NCI-H2081 (cell line): ENCODE data around the gene TFF2.
A peak's percentile ranks its signal among the peaks of the same experiment; 100 is the strongest.

ENCODE experiments used
- DNase-seq, 2 experiments: peaks; one replicate each; lab custom pipeline; 2025; lab: John Stamatoyannopoulos, UW

The TFF2 gene

DNA sequence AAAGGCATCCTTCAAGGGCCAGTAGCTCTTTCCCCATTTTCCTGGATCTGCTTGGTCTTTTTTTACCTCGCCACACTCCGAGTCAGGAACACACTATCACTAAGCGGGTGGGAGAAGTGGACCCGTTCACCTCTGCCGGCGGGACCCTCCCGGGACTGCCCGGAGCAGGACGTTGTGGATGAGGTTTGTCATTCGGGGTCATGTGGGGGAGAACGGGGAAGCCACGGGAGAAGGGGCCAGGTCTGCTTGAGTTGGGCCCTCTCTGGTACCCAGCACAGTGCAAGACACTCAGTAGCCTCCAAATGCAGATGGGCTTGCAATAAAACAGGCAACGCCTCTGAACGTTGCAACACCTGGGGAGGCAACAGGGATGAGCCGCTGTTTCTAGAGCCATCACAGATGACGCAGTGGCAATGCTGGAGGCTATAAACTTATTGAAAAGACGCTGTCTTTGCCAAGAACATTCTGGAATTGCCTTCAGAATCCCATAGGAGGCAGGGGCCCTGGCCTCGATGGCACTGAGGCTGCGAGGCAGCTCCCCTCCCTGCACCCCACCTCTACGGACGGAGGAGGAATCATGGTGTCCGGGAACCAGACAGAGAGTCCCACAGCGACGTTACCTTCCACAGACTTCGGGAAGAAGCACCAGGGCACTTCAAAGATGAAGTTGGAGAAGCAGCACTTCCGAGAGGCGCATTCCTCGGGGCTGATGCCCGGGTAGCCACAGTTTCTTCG is 3.8 kb downstream of the TFF2 start:
- DNase-seq: no peak

DNA sequence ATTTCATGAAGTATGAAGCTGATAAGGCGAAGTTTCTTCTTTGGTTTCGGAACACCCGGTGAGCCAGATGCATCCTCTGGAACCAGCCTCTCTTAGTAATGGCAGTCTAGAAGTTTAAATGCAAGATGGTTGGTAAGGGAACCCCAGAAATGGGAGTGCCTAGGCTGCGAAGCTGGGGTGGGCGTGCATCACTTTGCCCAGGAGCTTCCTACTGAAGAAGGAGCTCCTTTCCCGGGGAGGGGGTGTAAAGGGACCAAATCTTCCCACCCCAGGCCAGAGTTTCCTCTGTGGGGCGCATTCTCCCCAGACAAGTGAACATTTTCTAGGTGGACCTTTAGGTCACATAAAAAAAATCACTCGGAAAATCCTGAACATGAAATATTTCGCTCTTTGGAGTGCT is 4.4 kb downstream of the TFF2 start:
- no peak for DNase-seq

DNA sequence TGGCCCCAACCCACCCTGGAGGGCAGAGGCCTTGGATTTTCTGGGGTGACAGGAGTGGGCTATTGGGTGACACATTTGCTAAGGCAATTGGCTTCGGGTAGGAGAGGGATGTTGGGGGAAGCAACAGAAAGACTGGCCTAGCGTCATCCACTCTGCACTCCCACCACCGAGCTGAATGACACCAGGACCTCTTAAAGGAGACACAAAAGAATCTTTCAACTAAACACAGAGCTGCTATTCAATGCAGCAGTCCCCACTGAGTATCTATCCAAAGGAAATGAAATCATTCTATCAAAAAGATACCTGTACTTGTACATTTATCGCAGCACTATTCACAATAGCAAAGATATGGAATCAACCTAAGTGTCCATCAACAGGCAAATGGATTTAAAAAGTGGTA is 6.2 kb downstream of the TFF2 start:
- no peak for DNase-seq

DNA sequence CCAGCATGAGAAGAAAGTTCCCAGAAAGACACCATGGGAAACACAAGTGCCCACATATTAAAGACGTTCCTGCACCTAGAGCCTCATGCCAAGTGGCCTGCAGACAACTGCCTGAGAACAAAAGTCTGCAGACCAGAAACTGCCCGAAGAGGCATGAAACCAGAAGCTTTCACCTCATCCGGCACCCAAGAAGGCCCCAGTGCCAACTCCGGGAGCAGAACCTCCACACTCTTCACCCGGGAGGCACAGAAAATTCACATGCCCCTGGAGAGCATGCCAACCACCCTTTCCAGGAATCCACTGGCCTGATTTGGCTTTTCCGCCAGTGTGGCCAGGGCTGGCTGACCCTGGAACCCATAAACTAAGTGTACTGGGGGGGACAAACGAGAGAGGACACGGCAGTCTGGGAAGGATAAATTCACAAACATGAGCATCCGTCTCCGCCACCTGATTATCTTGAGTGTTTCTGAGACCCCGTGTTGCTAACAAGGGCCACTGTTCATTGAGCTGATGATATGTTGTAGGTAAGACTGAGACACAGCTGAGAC is 6.8 kb downstream of the TFF2 start:
- DNase-seq: no peak

DNA sequence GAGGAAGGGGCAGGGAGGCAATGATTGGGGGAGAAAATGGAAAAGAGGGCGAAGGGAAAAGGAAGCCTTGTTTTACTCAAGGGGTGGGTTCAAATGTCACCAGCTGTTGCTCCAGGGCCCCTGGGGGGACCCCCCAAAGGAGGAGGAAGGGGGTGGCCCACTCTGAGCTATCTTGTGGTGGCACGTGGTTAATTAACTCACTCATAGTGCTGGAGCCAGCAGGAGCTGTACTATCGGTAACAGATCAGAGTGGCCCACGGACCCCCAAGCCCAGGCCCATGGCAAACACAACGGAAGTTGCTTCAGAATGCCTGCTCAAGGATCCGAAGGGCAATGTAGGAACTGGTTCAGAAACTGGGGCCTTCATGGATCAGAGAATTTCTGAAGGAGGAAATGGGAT is 7.2 kb downstream of the TFF2 start:
- no peak for DNase-seq

DNA sequence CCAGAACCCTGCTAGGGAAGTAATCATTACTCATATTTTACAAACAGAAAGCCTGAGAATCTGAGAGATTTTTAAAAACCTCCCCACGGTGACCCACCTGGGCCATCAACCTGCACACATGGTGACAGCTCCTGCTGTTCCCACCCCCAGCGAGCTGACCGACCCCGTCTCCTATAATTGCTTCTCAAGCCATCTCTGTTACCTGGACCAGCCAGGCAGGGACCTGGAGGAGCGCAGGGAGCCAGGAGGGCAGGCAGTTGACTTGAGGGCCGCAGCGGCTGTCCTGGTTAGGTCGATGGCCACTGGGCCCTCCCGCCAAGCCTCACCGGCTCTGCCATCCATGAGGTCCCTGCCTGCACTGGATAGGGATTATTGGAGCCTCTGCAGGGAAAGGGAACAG is 7.7 kb downstream of the TFF2 start:
- DNase-seq: no peak

DNA sequence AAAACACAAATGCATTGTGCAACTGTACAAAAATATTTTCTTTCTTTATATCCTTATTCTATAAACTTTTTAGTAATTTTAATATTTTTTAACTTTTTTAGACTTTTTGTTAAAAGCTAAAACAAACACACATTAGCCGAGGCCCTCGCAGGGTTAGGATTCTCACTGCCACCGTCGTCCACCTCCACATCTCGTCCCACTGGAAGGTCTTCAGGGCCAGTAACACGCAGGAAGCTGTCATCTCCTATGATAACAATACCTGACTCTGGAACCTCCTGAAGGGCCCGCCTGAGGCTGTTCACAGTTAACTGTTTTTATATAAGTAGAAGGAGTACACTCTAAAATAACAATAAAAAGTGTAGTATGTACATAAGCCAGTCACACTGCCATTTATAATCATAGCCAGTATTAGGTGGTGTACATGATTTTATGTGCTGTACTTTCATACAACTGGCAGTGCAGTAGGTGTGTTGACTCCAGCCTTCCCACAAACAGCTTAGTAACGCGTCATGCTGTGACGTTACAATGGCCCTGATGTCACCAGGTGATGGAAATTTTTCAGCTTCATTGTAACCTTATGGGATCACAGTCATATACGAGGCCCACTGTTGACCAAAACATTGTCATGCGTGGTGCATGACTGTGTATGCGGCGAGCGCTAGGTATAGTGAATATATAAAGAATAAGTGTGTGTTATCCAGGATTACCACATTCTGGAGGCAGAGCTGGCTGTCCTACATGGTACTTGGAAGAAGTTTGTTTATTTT is 8.8 kb downstream of the TFF2 start:
- peak in 1 of 2 experiments; percentile 36 for DNase-seq

DNA sequence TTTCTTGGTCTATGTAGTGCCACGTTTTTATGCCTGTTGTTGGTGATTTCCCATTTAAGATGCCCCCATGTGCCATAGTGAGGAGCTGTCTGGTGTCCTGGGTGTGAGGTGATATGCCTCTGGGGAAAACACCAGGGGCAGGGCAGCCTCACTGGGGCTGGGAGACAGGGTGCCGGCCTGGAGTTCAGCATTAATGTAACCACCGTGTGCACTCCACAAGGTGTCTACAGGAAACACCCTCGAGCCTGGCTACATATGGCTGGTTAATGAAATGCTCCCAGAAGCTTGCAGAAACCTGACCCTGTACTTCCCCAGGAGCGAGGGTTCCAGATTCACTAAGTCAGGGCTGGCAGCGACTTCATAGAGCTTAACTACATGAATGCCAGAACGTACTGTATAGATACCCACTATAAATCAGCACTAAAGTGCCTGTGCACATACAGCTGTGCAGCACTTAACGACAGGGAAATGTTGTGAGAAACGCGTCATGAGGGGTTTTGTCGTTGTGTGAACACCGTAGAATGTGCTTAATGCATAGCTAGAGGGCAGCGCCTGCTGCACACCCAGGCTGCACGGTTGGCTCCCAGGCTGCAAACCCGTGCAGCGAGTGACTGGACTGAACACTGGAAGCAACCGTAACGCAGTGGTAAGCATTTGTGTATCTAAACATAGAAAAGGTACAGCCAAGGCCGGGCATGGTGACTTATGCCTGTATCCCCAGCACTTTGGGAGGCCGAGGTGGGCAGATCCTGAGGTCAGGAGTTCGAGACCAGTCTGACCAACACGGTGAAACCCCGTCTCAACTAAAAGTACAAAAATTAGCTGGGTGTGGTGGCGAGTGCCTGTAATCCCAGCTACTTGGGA is 10.4 kb downstream of the TFF2 start:
- DNase-seq: peak in 1 of 2 experiments; percentile 10

DNA sequence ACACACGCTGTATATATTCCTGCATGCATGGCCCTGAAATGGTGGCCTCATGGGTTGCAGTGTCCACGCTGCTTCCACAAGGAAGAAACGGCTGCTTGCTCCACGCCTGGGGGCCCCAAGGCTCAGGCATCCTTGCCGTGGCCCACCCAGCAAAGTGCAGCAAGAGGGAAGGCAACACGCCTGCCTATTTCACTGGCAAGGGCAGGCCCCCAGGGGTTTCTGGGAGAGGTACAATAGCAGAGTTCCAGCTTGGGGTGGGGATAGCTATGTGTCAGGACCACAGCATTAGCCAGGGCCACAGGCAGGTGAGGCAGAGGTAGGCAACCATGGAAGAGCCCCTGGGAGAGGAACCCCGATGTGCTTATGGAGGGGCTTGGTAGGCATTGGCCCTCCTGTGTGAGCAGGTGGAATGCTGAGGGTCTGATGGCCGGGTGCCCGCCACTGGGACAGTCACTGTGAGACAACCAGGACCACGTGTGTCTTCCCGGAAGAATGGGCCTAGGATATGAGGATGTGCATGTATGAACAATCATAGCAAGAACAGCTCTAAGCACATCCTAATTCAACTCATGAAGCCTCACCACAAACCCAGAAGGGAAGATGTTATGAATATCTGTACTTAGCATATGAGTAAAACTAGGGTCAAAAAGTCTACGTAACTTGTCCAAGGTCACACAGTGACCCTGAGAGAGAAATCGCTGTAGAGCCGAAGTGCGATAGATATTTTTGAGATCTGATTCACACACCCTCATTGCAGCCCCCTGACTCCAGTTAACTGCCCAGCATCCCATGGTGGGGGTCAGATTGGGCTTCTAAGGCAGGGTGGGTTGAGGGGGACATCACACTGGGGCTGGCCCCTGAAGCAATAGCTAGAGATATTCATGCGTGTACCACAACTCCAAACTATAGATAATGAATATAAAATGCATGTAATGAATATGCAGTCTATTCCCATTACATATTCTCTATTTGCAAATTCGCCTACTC is 11.8 kb downstream of the TFF2 start:
- no peak for DNase-seq

DNA sequence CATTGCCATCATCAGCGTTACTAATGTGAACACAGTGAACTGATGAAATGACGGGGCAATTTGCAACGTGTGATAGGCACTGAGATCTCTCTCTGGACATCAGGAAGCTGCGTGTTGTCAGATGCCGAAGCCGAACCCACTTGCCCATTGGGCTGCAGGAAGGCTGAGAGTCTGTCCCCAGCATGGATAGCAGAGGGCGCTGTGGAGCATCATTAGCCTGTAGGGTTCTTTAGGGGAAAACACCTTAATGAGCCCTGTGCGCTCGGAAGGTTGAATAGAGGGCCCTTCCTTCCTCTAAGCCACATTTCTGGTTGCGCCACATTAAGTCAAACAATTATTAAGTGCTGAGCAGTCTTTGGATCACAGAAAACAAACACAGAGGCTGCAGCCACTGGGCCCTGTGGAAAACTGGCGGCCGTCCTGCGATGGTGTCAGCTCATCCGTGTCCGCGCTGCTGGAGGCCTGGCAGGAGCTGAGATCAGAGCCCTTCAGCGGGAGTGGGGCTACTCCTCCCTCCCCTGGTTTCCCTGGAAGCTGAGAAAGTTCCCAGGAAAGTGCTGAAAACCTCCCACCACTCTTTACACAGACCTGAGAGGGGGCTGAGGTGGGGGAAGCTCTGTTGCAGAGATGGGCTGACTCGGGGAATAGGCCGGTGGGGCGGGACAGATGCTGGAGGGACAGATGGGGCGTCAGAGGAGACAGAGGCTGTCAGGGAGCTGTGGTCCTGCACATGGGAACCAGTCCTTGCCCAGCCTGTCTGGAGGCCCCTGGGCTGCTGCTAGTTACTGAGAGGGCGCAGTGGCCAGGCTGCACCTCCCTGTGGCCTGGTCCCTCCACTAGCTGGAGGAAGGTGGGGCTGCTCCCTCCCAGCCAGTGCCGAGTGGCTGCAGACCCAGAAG is 12.7 kb downstream of the TFF2 start:
- peak; percentile 85 to 91 for DNase-seq

DNA sequence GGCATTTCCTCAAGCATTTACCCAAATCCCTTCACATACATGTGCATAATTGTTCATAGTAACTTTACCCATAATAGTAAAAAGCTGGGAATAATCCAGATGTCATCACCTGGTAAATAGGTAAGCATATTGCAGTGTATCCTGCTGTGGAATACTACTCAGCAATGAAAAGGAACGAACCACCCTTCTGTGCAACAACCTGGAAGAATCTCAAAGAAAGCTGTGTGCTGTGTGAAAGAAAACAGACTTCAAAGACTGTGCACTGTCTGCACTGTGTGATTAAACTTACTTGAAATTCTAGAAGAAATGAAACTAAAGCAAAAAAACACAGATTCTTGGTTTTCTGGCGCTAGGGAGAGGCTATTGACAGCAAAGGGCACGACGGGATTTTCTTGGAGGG is 13.5 kb downstream of the TFF2 start:
- no peak for DNase-seq

DNA sequence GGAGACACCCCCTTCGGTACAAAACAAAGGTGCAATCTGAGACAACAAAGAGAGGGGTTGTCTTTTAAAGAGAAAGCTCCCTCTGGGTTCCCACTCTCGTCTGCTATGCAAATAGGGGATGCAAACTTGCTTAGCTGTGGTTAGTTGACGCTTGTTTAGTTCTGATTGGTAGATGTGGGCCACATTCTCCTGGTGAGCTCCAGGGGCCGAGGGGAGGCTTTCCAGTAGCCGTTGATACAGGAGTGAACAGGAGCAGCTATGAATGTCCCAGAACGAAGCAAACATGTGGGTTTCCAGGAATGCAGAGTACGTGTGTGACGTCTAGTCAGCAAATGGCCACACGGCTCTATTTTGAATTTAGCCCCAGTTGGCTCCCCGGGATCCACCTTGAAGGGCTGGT is 14.7 kb downstream of the TFF2 start:
- no peak for DNase-seq

DNA sequence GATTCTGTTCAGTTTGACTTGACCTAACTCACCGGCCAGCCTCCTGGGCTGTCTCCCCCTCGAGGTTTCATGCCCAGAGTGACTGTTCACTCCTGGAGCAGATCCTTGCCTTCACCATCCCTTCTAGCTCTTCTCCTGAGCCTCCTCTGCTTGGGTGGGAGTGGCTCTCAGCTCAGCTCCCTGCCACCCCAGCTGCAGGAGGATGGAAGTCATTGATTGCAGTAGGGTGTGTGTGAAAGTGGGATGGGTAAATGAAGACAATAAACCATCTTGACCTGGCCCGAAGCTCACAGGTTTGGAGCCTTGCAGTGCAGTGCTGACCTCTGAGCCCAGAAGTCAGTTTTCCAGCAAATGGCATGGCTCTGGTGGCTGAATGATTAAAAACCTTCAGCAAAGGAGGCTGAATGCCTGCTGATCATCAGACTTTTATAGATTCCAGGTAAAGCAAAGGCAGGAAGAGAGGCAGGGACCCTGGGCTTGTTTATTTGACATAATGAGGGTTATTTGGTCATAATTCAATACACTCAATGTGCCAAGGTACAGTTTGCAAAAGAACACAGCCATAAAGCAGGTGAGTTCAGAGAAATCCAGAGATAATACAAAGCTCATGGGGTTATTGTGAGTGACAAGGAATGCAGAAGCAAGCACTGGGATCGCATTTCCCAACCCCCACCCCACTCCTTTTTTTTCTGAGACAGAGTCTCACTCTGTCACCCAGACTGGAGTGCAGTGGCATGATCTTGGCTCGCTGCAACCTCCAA is 18.1 kb downstream of the TFF2 start:
- peak in 1 of 2 experiments; percentile 44 for DNase-seq

DNA sequence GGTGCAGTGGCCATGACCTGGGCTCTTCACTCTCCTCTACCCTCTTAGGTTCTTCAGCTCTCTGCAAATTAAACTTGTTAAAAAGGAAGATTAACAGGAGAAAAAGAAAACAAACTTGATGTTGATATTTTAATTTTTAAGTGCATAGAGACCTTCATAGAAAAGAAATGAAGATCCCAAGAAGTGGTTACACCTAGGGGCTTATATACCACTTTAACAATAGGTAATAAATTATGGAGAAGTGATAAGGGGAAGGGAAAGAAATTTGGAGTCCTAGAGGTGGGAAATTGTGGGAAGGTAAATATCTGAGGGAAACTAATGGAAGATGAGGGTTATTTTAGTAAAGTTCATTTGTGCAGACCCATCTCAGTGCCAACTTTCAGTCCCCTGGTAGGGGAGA is 19.1 kb downstream of the TFF2 start:
- DNase-seq: no peak

DNA sequence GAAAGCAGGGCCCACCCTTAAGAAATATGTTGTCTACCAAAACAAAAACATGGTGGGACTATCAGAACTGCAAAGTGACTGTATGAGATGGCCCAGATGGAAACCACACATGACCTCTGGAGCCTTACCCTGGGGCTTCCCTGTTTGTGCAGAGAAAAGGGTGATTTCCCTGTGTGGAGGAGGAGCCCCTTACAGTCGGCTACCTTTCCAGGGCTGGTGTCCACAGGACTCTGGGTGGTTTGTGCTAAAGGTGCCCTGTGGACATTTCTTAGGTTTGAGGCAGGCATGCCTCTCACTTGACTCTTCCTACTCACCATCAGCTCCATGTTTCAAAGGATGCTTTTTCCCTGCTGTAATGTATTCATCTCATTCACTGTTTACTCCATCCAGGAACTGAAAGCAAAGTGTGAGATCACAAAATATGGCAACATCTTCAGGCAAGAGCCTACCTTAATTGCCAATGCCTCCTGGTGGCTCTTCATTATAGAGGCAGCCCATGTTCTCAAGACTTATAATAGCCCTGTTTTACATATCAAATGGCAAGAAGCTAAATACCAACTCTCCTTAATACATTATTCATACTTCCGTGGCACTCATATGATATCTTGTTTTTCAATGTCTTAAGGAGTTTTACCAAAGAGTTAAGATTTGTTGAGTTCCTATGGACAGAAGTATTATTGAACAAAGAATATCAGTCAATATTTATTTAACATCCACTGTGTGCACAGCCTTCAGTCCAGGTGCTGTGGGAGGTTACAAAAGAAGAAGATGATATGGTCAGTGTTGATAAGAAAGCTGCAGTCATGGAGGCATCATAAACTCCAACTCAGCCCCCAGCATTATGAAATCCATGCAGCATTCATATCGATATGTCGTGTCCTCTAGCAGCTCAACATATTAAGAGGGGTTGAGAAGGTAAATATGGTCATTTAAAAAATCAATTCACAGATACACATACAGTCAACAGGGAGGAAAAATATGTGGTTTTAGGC is 20.1 kb downstream of the TFF2 start:
- DNase-seq: no peak

DNA sequence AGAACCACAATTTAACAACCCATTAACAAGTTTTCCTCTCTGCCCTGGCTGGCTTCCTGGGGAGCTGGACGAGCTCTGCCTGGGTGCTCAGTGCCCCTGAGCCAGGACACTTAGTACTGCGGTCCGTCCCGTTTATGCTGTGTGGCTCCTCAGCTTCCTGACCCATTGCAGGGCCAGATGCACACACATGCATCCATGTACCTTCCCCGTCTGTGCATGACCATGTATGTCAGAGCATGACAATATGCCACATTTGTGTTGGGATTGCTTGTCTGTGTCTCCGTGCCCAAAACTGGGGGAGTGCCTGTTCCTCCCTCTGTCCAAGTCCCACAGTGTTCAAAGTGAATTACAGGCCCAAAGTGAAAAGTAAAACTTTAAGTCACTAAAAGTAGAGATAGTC is 25.9 kb downstream of the TFF2 start:
- no peak for DNase-seq

DNA sequence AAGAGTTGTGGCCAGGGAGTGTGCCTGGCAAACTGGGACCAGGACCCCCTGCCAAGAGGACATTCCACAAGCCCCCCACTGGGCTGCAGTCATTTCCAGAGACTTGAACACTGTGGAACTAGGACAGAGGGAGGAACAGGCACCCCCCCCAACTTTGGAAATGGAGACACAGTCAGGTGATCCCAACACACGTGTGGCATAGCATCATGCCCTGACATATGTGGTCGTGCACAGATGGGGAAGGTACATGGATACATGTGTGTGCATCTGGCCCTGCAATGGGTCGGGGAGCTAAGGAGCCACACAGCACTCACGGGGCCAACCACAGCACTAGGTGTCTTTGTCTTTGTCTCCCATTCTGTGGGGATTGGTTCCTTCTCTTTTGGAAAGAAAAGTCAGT is 28.9 kb downstream of the TFF2 start:
- DNase-seq: no peak

DNA sequence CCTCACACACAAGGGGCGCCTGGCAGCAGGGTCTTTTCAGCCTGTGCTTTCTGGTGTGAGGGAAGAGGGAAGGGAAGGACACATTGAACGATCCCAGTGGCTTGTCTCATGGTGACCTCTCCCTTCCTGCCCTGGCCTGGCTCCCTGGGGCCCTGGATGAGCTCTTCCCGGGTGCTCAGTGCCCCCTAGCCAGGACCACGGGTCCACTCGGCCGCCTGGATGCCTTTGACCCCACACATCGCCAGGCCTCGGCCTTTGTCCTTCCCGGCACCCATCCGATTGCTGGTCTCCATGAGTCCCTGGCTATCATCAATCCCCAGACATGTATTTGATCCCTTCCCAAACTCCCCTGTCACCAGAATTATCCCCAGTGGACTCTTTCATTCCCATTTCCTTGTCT is 29.6 kb downstream of the TFF2 start:
- DNase-seq: no peak
